ENCODE measurements around the gene OTULINL.

Gene OTULINL

DNA sequence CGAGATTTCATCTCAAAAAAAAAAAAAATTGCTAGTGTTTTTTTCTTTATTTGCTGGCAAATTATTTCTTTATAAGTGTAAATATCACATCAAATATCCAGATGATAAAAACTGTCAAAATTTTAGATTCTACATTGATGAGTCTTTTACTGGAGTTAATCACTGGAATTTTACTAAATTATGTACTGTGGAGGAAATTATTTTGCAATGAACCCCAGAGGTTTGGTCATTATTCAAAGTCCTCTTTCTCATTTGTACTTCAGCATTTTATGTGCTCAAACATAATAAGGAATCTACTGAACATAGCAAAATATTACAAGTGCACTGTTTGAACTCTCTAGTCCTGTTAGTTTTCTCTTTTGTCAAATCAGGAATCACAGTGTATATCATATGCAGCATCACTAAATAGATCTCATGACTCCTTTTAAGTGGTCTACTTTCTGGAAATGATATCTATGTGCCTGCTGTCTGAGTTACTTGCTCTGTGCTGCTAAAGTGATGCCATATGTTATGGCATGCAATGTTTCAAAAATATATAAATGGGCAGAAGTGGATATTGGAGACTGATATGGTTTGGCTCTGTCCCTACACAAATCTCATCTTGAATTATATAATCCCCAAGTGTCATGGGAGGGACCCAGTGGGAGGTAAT is 18.0 kb downstream of the OTULINL start:
- FAIRE-seq (no peak), DNase-seq (ENCODE audit: low spot score) (no peak)

GRCh38 chr5:14600846-14601245 is 19.3 kb downstream of the OTULINL start:
- FAIRE-seq (no peak), DNase-seq (ENCODE audit: low spot score) (no peak)

DNA sequence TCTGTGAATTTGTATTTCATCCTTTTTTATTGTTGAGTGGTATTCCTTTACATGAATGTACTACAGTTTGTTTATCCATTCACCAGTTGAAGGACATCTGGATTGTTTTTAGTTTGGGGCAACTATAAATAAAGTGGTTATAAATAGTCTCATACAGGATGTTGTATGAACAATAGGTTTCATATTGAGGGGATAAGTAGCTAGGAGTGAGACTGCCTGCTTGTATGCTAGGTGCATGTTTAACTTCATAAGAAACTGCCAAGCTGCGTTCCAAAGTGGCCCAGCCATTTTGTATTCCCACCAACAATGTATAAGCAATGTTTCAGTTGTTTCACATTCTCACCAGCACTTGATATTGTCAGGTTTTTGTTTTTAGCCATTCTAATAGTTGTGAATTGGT is 21.5 kb downstream of the OTULINL start:
- no peak for FAIRE-seq

DNA sequence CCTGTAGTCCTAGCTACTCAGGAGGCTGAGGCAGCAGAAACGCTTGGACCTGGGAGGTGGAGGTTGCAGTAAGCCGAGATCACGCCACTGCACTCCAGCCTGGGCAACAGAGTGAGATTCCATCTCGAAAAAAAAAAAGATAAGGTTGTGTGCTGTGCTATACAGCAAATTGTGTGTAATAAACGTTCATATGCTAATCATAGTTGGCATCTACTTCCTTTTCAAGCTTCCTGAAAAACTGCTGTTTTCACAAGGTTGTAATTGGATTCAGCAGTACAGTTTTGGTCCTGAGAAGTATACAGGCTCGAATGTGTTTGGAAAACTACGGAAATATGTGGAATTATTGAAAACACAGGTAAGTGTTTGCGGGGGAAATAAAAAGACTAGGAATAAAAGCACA is 25.5 kb downstream of the OTULINL start:
- FAIRE-seq (no peak), DNase-seq (ENCODE audit: low spot score) (no peak)

More for the DNA sequence above, 21.5 kb downstream of the OTULINL start:
- DNase-seq (ENCODE audit: low spot score), result no peak

- FAIRE-seq (no peak), DNase-seq (ENCODE audit: low spot score) (no peak)
Measured at GRCh38 chr5:14608169-14608568, 26.6 kb downstream of the OTULINL start.

- DNase-seq (ENCODE audit: low spot score) (no peak), FAIRE-seq (peak; percentile 74)
Measured at GRCh38 chr5:14611737-14612136, 30.1 kb downstream of the OTULINL start.

GRCh38 chr5:14614490-14614889 is 32.9 kb downstream of the OTULINL start:
- FAIRE-seq, result peak; percentile 67
- DNase-seq (ENCODE audit: low spot score), result no peak

DNA sequence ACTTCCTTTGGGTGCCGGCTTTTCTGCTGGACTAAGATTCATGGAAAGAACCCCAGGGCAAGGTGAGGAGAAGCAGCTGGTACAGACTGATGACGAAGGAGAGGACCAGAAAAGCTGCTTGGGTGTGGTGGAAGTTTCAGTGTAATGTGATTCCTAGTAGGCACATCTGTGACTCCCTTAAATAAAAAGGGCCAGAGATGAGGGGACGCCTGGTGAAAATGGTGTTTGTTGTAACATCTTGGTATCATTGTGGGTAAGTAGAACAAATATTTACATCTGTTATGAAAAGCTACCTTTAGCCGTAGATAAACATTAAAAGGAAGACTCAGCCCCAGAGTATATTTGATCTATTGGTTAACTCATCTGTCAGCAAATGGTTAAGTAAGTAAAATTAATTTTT is 33.8 kb downstream of the OTULINL start:
- DNase-seq (ENCODE audit: low spot score) (no peak), FAIRE-seq (peak; percentile 5)

- DNase-seq (ENCODE audit: low spot score) (no peak), FAIRE-seq (no peak)
Measured at GRCh38 chr5:14617441-14617840, 35.8 kb downstream of the OTULINL start.

DNA sequence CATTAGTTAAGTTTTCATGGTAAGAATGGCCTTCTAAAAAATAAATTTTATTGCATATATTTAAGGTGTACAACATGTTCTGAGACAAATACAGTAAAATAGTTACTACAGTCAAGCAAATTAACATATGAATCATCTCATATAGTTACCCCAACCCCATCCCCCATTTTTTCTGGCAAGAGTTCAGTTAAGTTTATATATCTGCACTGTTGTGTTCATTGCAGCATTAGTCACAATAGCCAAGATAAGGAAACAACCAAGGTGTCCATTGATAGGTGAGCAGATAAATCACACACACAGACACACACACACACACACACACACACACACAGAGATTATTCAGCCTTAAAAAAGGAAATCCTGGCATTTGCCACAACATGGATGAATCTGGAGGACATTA is 45.7 kb downstream of the OTULINL start:
- DNase-seq (ENCODE audit: low spot score) (no peak), FAIRE-seq (peak; percentile 46)

GRCh38 chr5:14628346-14628745 is 46.8 kb downstream of the OTULINL start:
- peak; percentile 77 for DNase-seq (ENCODE audit: low spot score)
- no peak for FAIRE-seq

DNA sequence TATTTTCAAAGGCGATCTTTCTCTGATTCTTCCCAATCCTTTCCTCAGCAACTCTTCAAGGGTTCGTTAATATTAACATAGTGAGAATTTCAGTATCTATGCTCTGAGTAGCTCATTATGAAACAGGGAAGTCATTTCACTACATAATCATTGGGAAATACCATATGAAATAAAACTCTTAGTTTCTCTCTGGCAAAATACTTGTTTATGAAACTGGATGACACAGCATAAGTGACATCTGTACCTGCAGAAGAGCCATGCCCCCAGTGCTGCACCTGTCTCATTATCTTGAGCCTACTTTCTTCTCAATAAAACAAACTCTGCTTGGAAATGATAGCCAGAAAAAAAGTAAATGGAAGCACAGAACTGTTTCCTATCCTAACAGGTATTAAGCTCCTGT is 49.1 kb downstream of the OTULINL start:
- DNase-seq (ENCODE audit: low spot score) (no peak), FAIRE-seq (no peak)

DNA sequence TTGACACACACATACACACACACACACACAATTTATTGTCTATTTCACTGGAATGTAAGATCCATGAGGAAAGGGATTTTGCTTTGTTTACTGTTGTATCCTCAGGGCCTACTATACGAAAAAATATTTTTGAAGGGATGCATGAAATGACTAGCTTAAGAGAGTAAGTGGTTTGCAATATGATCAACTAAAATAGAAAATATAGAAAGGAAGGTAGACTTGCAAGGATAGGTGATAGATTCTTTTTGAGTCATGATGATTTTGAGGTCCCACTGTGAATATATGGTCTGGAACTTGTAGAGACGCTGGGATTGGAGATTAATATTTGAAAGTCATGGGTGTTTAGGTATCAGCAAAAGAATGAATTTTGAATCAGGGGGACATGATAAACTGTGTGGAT is 54.1 kb downstream of the OTULINL start:
- FAIRE-seq (no peak), DNase-seq (ENCODE audit: low spot score) (no peak)

DNA sequence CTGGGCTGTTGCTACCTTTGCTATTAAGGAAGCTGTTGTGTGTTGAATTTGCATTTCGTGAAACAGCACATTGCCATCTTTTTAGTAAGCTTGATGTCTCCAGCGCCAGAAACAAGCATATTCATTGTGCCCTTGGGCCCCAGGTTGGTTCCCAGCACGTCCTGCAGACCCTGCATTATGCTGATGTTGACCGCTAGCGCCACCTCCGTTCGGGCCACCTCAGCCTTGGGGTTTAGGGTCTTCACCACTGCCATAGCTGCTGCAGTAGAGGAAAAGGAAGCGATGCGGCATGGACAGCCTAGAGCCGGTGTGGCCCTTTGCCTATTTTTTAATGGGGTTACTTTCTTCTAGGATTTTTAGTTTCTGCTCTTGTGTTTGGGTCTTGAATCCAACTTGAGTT is 59.2 kb downstream of the OTULINL start:
- no peak for DNase-seq (ENCODE audit: low spot score)
- FAIRE-seq, result no peak

GRCh38 chr5:14644623-14645237 is 63.1 kb downstream of the OTULINL start:
- DNase-seq (ENCODE audit: low spot score), result no peak
- no peak for FAIRE-seq

DNA sequence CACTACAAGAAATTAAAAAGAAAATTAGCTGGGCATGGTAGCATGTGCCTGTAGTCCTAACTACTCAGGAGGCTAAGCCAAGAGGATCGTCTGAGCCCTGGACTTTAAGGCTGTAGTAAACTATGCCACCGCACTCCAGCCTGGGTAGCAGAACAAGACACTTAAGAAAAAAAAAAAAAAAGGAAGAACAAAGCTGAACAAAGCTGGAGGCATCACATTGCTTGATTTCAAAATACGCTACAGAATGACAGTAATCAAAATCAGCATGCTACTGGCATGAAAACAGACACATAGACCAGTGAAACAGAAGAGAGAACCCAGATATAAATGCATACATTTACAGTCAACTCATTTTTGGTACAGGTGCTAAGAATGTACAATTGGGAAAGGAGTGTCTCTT is 68.5 kb downstream of the OTULINL start:
- FAIRE-seq, result no peak
- no peak for DNase-seq (ENCODE audit: low spot score)

DNA sequence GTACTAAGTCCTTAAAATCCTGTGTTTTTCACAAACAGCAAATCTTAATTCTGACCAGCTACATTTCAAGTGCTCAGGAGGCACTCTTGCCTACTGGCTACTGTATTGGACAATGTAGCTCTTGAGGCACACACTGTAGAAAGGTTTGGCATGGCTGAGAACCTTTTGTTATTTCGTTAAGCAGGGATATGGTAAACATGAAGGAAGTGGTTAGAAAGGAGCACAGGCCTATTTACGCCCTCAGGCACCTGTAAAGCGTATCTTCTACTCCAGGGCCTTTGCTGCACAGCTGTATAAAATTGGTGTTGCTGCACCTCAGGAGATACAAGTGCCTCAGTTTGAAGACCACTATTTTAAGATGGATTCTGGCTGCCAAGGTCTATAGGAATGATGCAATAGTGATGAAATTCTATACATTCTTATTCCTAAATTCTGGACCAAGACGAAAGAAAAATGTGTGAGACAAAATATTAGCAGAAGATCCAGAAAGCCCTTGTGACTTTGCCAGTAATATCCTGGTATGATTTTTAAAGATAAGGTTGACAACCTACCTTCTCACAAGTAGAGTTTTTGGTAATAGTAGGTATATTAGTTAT is 73.7 kb downstream of the OTULINL start:
- DNase-seq (ENCODE audit: low spot score) (no peak), FAIRE-seq (no peak)

GRCh38 chr5:14656898-14657297 is 75.3 kb downstream of the OTULINL start:
- DNase-seq (ENCODE audit: low spot score), result no peak
- FAIRE-seq, result no peak

- no peak for FAIRE-seq
- DNase-seq (ENCODE audit: low spot score), result no peak
Measured at GRCh38 chr5:14659821-14660607, 78.4 kb downstream of the OTULINL start.

GRCh38 chr5:14660833-14661232 is 79.2 kb downstream of the OTULINL start:
- FAIRE-seq (no peak), DNase-seq (ENCODE audit: low spot score) (no peak)
